ENCODE data around the gene TMEM232.
A peak's percentile ranks its signal among the peaks of the same experiment; 100 is the strongest.

TMEM232 gene

GRCh38 chr5:110611817-110612216 is 114.7 kb downstream of the TMEM232 start:
- no peak for TF ChIP-seq ZFX (IDR thresholded peaks at IDR 0.05)
- no peak for TF ChIP-seq CTCF (conservative IDR thresholded peaks at IDR 0.05)
- no peak overlapping the region for H3K27ac ChIP-seq

- TF ChIP-seq CTCF (conservative IDR thresholded peaks at IDR 0.05) (no peak), ZFX (IDR thresholded peaks at IDR 0.05) (no peak)
- no peak overlapping the region for H3K27ac ChIP-seq
These were observed 131.6 kb downstream of the TMEM232 start for GRCh38 chr5:110594866-110595265.

GRCh38 chr5:110590187-110590586 is 136.3 kb downstream of the TMEM232 start:
- no peak overlapping the region for H3K27ac ChIP-seq
- no peak for TF ChIP-seq ZFX (IDR thresholded peaks at IDR 0.05)
- peak; percentile 60 for TF ChIP-seq CTCF (conservative IDR thresholded peaks at IDR 0.05)

GRCh38 chr5:110588286-110588980 is 138.0 kb downstream of the TMEM232 start:
- TF ChIP-seq ZFX (IDR thresholded peaks at IDR 0.05), result no peak
- no peak for TF ChIP-seq CTCF (conservative IDR thresholded peaks at IDR 0.05)
- no peak overlapping the region for H3K27ac ChIP-seq

GRCh38 chr5:110580625-110581024 is 145.8 kb downstream of the TMEM232 start:
- TF ChIP-seq ZFX (IDR thresholded peaks at IDR 0.05), result no peak
- no peak for TF ChIP-seq CTCF (conservative IDR thresholded peaks at IDR 0.05)
- H3K27ac ChIP-seq, result no peak overlapping the region

- TF ChIP-seq ZFX (IDR thresholded peaks at IDR 0.05), result no peak
- no peak for TF ChIP-seq CTCF (conservative IDR thresholded peaks at IDR 0.05)
- H3K27ac ChIP-seq, result no peak overlapping the region
These were observed 153.7 kb downstream of the TMEM232 start for GRCh38 chr5:110572729-110573128.

GRCh38 chr5:110562191-110562590 is 164.3 kb downstream of the TMEM232 start:
- TF ChIP-seq CTCF (conservative IDR thresholded peaks at IDR 0.05) (no peak), ZFX (IDR thresholded peaks at IDR 0.05) (no peak)

More at GRCh38 chr5:110562191-110562590, 164.3 kb downstream of the TMEM232 start:
- no peak overlapping the region for H3K27ac ChIP-seq
